Measurements from ENCODE around the gene SUCLA2.

Gene SUCLA2

GRCh38 chr13:47932950-47933923 is 67.8 kb downstream of the SUCLA2 start:
- no peak overlapping the region for H3K27ac ChIP-seq
- TF ChIP-seq, protein P1, sequence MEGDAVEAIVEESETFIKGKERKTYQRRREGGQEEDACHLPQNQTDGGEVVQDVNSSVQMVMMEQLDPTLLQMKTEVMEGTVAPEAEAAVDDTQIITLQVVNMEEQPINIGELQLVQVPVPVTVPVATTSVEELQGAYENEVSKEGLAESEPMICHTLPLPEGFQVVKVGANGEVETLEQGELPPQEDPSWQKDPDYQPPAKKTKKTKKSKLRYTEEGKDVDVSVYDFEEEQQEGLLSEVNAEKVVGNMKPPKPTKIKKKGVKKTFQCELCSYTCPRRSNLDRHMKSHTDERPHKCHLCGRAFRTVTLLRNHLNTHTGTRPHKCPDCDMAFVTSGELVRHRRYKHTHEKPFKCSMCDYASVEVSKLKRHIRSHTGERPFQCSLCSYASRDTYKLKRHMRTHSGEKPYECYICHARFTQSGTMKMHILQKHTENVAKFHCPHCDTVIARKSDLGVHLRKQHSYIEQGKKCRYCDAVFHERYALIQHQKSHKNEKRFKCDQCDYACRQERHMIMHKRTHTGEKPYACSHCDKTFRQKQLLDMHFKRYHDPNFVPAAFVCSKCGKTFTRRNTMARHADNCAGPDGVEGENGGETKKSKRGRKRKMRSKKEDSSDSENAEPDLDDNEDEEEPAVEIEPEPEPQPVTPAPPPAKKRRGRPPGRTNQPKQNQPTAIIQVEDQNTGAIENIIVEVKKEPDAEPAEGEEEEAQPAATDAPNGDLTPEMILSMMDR (conservative IDR thresholded peaks at IDR 0.05): no peak

DNA sequence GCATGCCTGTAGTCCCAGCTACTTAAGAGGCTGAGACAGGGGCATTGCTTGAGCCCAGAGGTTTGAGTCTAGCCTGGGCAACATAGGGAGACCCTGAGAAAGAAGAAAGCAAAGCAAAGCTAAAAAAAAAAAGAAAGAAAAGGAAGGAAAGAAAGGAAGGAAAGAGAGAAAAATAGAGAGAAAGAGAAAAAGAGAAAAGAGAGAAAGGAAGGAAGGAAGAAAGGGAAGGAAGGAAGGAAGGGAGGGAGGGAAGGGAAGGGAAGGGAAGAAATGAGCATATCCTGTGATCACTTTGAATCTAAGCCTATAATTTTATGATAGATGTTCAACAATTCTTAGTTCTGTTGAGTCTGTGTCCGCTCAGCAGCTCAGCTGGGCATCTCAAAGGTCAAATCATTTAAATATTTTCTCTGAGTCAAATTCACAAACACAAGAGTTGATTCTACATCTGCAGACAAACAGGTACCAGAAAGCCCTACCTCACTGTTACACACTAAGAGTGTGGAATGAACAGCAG is 70.4 kb downstream of the SUCLA2 start:
- H3K27ac ChIP-seq: no peak overlapping the region
- TF ChIP-seq, protein P1 (conservative IDR thresholded peaks at IDR 0.05): no peak

DNA sequence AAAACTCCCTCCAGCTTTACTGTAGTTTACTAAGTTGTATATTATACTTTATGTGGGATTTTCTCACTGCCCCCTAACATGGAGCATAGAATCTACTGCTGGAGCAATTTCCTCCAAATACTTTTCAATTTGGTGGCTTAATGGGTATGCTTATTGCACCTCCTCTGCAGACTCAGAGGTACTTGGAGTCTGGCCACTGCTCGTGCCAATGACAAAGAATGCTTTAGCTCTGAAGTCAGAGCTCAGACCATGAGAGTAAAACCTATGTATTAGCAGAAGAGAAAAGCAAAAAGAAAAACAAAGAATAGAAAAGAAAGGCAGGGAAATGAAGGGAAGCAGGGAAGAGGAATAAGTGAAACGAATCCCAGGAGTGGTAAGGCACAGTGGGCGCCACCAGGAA is 71.9 kb downstream of the SUCLA2 start:
- TF ChIP-seq, protein P1 (conservative IDR thresholded peaks at IDR 0.05): no peak
- no peak overlapping the region for H3K27ac ChIP-seq

GRCh38 chr13:47917022-47917574 is 84.0 kb downstream of the SUCLA2 start:
- TF ChIP-seq, protein P1 (conservative IDR thresholded peaks at IDR 0.05): no peak
- no peak overlapping the region for H3K27ac ChIP-seq

DNA sequence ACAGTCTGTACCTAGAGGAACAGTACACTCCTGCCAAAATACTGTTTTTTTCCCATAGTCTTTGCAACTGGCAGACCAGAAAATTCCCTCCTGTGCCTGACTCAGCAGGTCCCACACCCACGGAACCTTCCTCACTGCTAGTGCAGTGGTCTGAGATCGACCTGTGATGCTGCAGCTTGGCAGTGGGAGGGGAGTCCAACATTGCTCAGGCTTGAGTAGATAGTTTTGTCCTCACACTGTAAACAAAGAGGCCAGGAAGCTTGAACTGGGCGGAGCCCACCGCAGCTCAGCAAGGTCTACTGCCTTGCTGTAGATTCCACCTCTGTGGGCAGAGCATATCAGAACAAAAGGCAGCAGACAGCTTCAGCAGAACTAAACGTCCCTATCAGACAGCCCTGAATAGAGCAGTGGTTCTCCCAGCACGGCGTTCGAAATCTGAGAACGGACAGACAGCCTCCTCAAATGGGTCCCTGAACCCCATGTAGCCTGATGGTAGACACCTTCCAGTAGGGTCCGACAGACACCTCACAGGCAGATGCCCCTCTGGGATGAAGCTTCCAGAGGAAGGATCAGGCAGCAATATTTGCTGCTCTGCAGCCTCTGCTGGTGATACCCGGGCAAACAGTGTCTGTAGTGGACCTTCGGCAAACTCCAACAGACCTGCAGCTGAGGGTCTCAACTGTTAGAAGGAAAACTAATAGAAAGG is 92.7 kb downstream of the SUCLA2 start:
- TF ChIP-seq, protein P1 (conservative IDR thresholded peaks at IDR 0.05): no peak
- H3K27ac ChIP-seq: no peak overlapping the region

GRCh38 chr13:47904891-47905290 is 96.2 kb downstream of the SUCLA2 start:
- TF ChIP-seq, protein P1 (conservative IDR thresholded peaks at IDR 0.05): no peak

DNA sequence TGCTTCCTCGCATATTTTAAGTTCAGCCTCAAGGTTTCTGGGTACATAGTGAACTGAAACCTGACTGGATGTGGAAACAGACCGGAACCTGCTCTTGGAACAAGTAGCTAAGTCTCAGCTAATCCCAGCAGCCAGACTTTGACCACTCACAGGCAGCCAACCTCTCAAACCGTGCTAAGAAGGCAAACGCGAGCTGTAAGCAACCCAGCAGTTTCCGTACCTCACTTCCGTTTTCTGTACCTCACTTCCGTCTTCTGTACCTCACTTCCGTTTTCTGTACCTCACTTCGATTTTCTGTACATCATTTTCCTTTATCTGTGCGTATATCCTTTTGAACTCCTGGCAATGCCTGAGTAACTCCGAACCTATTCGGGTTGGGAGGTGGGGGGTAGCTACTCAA is 96.8 kb downstream of the SUCLA2 start:
- no peak overlapping the region for H3K27ac ChIP-seq
- TF ChIP-seq, protein P1 (conservative IDR thresholded peaks at IDR 0.05): no peak

More at GRCh38 chr13:47904891-47905290, 96.2 kb downstream of the SUCLA2 start:
- no peak overlapping the region for H3K27ac ChIP-seq

Measured in VCaP (cell line).